GM23338 (cell line): ENCODE data around the gene CHRNB2.

Experiments
- CTCF ChIP-seq, 2 experiments: fragments of 200-600 bp in 1 of 2; sonication (generic) in 1 of 2; conservative IDR thresholded peaks; 2 replicates each; pipeline versions ENCODE4 v1.5.1 to v1.6.1; 2016 to 2017; ENCODE audit warnings: antibody characterized with exemption in 2 of 2, low read depth in 2 of 2, mild to moderate bottlenecking in 2 of 2, moderate library complexity in 1 of 2
- POLR2AphosphoS5 ChIP-seq: IDR thresholded peaks from 2 replicates; pipeline ENCODE4 v1.6.1; 2016; ENCODE audit warnings: antibody characterized with exemption, low read depth

GRCh38 chr1:154567386-154568156 is at the start of gene CHRNB2:
- TF ChIP-seq POLR2AphosphoS5 (peak; percentile 76), CTCF (conservative IDR thresholded peaks at IDR 0.05; ENCODE audit: low read depth in 2 of 2) (no peak)
